NCI-H510A treated with DMSO at 0.1 percent for 48 hours (cell line): ENCODE data around the gene ZNF527.
"Not testable (repeated sequence)": the region's sequence is repeated elsewhere in the genome, so short reads cannot be mapped to it uniquely, and the experiment has no call there.

Source experiments
- DNase-seq: peaks from one replicate; lab custom pipeline; 2025; lab: John Stamatoyannopoulos, UW

The ZNF527 gene

DNA sequence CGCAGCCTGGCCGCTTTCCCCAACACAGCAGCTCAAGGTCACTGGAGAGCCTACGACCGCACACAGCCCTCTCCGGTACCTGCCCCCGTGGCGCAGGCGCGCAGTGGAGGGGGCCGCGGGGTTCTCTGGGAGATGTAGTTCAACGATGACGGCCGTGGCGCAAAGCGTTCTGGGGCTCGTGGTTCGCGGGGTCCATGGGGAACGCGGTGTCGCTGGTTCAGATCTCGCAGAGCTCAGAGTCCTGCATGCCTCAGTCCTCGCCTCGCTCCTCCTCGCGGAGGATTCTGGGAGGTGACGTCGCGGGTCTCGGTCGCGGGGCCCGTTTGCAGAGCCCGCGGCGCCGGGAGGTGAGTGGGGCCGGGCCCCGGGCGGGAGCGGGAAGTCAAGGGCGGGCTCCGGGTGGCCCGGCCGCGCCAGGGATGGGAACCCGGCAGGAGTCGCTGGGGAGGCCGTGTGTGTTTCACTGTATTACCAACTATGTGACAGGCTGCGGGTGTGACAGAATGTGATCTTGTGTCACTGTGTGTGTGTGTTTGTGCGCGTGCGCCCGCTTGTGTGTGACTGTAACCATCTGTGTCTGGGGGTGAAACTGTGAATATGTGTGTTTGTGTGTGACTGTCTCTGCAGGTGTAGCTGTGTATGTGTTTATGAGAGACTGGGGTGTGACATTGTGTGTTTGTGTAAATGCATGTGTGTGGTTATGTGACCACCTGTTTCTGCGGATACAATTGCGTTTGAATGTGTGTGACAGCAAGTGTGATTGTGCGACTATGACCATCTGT lies at the start of gene ZNF527:
ZNF527 (plus strand) TSS at position 220 of the 782 bp plus-strand sequence. CDS start 3,100 bp downstream, outside the sequence.
- DNase-seq = peak; percentile 92

DNA sequence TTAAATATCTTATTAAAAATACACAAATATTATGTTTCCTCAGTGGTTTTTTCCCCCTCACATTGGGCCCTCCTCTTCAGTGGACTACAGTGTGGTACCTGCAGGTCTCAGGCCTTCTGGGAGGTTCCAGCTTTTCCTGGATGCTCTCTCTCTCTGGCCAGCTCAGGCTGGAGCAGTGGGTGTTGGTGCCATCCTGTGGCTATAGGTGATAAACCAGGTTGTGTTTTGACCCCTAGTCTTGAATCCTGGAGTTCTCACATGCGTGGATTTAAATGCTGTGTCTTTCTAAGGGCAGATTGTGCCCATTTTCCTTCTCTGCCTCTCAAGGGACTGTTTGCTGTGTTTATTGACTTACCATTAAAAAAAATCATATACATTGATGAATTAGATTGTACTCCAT lies 41.2 kb upstream of the ZNF527 start:
- no peak for DNase-seq

DNA sequence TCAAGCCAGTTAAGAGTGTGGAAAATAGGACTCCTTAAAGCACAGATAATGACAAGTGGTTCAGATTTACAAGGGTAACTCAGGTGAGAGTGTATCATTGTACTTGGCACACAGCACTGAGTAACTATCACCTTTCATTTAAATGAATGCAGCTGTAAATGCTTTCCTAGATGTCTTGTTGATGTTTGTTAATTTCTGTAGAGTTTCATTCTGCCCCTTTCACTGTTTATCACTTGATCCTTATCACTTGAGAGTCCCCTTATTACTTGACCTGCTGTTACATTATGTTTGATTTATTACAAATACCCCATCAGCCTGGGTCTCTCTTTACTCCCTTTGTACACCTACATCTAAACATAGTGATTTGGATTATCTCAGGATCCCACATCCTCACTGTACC lies 38.1 kb upstream of the ZNF527 start:
- DNase-seq = no peak

DNA sequence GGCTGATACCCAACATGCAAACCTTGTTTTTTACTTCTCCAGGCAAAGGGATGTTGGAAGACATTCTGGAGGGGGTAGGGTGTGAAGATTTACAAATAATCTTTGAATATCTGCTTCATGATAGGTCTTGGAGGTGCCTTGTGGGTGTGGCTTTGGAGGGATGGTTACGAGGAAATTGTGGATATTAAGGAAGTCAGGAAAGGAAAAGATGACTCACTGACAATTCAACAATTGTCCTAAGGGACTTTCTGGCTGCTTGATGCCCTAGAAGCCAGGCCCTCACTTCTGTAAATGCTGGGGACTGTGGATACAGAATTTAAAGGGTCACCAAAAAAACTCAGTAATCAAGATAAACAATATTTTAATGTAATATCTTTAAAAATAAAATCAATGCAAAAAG lies 37.4 kb upstream of the ZNF527 start:
- no peak for DNase-seq

DNA sequence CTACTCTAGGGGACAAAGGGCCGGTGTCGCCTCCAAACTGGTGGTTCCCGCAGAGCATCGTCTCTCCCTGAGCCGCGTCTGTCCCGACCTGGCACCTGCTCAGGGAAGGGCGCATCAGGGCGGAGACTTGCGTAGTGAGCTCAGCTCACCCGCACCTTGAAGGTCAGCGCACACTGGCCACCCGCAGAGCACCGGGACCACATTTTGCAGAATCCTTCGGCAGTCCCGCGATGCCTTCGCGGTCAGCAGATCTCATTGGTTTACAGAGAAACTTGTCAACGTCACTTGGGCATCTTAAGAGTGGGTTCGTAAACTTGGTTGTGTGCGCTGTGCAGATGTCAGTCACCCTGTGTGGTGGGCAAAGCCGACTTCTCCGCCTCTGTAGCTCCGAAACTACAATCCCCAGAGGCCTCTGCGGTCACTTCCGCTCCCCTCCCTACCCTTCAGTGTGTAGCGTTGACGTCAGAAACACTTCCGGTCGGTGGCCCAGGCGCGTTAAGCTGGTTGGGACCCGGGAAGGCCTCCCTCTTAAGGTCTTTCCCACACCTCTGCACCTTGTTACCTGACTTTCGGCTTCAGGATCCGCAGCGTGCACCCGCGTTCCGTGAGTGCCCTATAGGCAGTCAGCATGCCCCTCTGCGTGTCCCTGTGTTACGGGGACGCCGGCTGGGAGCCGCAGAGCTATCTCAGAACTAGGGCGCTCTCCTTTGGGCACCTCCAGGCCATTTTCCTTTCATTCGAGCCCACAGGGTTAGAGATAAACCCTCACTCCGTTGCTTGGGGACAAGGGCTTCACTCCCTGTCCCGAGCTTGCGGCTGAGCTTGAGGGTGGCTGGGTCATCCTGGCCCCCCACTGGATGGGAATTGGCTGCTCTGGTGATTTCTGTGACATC lies 36.5 kb upstream of the ZNF527 start:
- DNase-seq = peak; percentile 9

- DNase-seq = no peak
These were observed 28.1 kb upstream of the ZNF527 start for GRCh38 chr19:37342753-37343152.

GRCh38 chr19:37346091-37346490 lies 24.8 kb upstream of the ZNF527 start:
- DNase-seq = no peak

DNA sequence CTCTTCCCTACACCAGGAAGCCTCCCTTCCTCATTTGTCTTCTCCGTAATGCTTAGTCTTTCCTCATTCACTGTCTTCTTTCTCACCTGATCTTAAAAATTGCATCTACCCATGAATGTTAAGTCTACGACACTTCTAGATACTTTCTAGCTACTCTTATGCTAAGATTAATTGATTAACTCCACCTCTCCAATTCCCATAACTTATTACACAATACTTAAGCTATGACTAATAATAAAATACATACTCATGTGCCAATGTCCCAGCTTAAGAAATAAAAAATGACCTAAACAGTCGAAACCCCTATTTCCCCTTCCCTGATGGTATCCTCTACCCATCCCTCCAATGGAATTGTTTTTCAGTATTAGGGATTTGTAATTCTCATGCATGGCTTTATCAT lies 22.8 kb upstream of the ZNF527 start:
- no peak for DNase-seq

- no peak for DNase-seq
These were observed 16.9 kb upstream of the ZNF527 start for GRCh38 chr19:37353968-37354367.

- no peak for DNase-seq
These were observed 15.0 kb upstream of the ZNF527 start for GRCh38 chr19:37355901-37356300.

DNA sequence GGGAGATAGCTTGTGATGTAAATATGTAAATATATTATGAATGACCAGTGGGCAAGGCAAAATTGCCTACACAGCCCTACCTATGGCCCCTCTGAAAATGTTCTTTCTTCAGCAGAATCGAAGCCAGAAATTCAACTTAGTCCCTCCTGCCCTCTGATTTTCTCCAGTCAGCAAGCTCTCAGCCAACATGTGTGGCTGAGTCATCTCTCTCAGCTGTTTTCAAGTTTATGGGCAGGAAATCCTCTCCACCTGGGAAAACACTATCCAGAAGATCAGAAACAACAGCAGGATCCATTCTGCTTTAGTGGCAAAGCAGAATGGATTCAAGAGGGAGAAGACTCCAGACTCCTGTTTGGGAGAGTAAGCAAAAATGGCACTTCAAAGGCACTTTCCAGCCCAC lies 8.9 kb upstream of the ZNF527 start:
- no peak for DNase-seq

- DNase-seq = no peak
These were observed 8.2 kb upstream of the ZNF527 start for GRCh38 chr19:37362733-37363132.

- not testable (repeated sequence) for DNase-seq
These were observed 466 bp upstream of the ZNF527 start for GRCh38 chr19:37370386-37370879.

- DNase-seq = no peak
These were observed 18.3 kb downstream of the ZNF527 start for GRCh38 chr19:37389234-37389633.

DNA sequence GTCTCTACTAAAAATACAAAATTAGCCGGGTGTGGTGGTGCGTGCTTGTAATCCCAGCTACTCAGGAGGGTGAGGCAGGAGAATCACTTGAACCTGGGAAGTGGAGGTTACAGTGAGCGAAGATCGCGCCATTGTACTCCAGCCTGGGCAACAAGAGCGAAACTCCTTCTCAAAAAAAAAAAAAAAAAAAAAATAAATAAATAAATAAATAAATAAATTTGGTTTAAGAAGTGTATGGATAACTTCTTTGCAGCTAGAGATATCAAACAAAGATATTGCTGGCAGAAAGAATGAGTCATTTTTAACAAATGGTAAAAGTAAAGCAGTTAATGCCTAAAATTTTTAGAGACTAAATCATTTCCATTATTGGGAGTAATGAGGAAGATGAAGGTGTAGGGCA lies 20.5 kb downstream of the ZNF527 start:
- DNase-seq = not testable (repeated sequence)

GRCh38 chr19:37401078-37401477 lies 30.2 kb downstream of the ZNF527 start:
- no peak for DNase-seq

- DNase-seq = no peak
These were observed 32.5 kb downstream of the ZNF527 start for GRCh38 chr19:37403403-37403802.

- not testable (repeated sequence) for DNase-seq
These were observed 35.4 kb downstream of the ZNF527 start for GRCh38 chr19:37406140-37406846.

GRCh38 chr19:37412700-37413099 lies 41.8 kb downstream of the ZNF527 start:
- DNase-seq = no peak

DNA sequence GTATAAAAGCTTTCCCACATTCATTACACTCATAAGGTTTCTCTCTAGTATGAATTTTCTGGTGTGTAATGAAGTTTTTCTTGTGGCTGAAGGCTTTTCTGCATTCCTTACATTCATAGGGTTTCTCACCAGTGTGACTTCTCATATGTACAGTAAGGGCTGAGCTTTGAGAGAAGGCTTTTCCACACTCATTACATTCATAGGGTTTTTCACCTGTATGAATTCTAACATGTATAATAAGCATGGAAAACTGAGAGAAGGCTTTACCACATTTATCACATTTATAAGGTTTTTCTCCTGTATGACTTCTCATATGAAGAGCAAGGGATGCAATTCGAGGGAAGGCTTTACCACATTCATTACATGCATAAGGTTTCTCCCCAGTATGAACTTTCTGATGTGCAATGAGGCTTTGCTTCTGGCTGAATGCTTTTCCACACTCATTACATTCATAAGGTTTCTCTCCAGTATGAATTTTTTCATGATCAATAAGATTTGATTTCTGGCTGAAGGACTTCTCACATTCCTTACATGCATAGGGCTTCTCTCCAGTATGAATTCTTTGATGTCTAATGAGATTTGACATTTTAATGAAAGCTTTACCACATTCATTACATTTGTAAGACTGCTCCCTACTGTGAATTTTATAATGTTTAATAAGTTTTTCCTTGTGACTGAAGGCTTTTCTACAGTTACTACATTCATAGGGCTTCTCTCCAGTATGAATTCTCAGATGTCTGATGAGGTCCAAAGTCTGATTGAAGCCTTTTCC lies 42.6 kb downstream of the ZNF527 start:
- DNase-seq = no peak
